GM13976 (cell line): ENCODE data around the gene VAPA.
A peak's percentile ranks its signal among the peaks of the same experiment; 100 is the strongest.

Experiments
- DNase-seq: peaks from one replicate; pipeline ENCODE4 v3.0.0; 2012; ENCODE audit warnings: low spot score
- in situ Hi-C: fragments of 300-500 bp; cut with MboI; formaldehyde crosslinking; loops from one replicate; pipeline ENCODE4 v1.12.0; 2022; ENCODE audit warnings: low sequenced_read_pairs, mixed read lengths, inconsistent platforms; ENCODE audit not compliant: unreplicated experiment
- TF ChIP-seq, protein P1 (sequence below): IDR thresholded peaks from 2 replicates; pipeline ENCODE4 v1.5.1; 2012; ENCODE audit warnings: borderline replicate concordance, mild to moderate bottlenecking; ENCODE audit not compliant: insufficient read depth; ENCODE audit errors: extremely low read depth, missing control alignments, control extremely low read depth

Gene VAPA

DNA sequence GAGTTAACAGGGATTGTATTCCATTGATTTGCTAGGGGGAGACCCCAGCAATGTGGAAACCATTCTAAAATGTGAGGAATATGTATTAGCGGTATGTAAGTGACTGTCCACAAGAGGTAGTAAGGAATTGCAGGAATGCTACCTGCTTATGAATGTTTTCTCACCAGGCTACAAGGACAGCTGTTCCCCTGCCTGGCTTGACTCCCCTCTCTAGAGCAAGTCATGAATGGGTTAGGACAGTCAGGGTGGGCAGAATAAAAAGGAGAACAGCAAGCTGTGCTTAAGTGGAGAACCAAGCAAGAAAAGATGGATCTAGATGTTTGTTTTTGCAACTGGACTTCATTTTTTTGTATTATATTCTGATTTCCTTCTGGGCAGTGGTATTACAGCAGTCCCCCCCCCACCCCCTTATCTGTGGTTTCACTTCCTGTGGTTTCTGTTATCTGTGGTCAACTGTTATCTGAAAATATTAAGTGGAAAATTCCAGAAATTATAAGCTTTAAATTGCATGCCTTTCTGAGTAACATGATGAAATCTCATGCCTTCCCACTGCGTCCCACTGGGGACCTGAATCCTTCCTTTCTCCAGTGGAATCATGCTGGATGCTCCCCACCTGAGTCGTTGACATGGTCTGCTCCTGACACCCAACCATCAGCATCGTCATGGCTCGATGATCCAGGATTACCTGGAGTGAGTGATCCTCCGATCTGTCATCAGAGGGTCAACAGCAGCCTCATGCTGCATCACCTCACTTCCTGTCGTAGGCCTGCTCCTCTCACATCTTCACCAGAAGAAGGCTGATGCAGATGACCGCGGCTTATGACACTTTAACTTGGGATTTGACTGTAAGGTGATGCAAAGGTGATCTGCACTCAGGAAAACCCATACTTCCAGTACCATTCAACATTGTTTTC lies 52.2 kb downstream of the VAPA start:
- TF ChIP-seq, protein P1, sequence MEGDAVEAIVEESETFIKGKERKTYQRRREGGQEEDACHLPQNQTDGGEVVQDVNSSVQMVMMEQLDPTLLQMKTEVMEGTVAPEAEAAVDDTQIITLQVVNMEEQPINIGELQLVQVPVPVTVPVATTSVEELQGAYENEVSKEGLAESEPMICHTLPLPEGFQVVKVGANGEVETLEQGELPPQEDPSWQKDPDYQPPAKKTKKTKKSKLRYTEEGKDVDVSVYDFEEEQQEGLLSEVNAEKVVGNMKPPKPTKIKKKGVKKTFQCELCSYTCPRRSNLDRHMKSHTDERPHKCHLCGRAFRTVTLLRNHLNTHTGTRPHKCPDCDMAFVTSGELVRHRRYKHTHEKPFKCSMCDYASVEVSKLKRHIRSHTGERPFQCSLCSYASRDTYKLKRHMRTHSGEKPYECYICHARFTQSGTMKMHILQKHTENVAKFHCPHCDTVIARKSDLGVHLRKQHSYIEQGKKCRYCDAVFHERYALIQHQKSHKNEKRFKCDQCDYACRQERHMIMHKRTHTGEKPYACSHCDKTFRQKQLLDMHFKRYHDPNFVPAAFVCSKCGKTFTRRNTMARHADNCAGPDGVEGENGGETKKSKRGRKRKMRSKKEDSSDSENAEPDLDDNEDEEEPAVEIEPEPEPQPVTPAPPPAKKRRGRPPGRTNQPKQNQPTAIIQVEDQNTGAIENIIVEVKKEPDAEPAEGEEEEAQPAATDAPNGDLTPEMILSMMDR: no peak
- DNase-seq: no peak
- in situ Hi-C loops: loop anchor here (25.0 kb wide), 1 partner anchor 104 kb away; no protein-coding TSS in a partner anchor

DNA sequence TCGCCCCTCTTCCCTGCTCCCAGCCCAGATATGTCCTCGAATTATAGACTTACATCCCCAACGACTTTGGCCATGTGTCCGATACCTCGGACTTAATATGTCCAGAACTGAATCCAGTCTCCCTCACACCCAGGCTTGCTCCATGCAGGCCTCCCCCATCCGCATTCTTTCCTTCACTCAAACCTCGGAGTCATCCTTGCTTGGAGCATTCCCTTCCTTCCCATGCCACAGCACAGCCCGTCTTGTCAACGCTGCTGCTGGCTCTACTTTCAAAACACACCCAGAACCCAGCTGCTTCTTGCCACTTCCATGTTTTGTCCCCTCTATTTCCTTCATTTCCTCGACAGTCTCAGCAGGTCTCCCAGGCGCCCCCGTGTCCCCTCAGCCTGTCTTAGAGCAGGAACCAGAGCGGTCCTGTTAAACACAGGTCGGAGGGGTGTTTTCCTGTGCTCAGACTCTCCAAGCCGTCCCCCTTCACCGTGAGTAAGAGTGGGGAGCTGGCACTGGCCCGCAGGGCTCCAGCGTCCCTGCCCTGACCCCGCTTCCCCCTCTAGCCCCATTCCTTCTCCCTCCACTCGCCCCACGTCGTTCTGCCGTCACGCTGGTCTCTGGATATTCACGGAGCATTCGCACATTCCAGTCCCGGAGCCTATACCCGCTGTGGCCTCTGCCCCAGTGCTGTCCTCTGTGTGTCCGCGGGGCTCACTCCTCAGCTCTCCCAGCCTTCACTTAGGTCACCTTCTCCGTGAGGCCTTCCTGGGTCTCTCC lies 54.4 kb downstream of the VAPA start:
- TF ChIP-seq, protein P1: no peak
- in situ Hi-C loops: loop anchor here (25.0 kb wide), 1 partner anchor 106 kb away; no protein-coding TSS in a partner anchor
- no peak for DNase-seq

DNA sequence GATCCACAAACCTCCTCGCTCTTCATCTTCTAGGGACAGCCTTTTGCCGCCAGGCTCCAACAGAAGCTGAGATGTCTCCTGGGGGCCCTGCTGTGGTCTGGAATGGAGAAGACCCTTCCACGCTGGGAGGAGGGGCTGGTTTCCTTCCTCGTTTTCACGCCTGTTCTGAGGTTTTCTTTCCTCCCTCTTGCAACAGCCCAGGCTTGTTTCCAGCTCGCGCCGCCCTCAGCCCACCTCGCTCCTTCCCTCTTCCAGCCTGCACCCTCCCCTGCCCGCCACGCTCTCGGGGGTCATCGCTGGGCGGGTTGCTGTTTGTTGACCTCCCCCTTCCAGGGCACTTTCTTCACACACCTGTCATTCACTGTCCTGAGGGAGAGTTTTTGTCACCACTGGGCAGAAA lies 55.4 kb downstream of the VAPA start:
- TF ChIP-seq, protein P1: no peak
- no peak for DNase-seq
- in situ Hi-C loops: loop anchor here (25.0 kb wide), 1 partner anchor 107 kb away; no protein-coding TSS in a partner anchor

DNA sequence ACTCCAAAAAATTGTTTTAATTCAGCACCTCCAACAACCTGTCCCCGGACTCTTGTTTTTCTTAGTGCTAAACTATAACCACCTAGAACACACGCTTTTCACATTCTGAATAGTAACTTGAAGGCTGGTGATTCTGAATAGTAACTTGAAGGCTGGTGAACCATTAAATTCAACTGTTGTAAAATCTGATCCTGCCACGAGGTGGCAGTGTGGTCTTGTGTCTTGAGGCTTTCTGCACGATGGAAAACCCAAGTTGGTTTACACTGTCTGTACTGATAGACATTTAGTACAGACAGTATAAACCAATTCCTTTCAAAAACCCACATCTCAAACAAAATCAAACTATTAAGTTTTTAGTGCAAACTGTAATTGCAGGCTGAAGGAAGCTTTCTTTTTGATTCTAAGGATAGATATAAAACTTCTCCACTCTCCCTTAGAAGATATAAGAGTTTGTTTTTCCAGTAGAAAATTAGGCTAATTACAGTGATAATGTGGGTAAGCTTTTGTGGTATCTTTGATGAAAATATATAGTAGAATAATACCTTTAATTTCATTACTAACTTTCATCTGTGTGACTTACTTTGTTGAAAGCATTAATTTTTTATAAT lies 57.6 kb downstream of the VAPA start:
- in situ Hi-C loops: loop anchor here (5.0 to 25.0 kb wide), 2 partner anchors 109 to 551 kb away; no protein-coding TSS in a partner anchor
- DNase-seq: peak; percentile 78
- TF ChIP-seq, protein P1: peak; percentile 55

DNA sequence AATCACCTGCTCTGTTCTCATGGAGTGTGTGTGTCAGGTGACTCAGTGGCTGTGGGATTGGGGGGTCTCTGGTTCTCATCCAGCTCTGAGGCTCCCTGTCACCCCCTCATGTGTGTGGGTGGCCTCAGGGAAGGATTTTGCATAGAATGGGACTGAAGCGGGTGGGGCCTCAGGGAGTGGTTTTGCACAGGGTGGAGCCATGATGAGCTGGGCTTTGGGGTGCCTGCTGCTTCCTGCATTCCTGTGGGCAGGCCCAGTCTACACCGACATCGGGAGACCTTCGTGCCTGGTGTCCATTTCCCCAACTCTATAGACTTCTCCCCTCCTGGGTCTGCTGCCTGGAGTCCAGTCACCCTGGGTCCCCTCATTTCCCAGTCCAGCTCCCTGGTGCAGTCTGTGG lies 59.7 kb downstream of the VAPA start:
- in situ Hi-C loops: loop anchor here (5.0 to 25.0 kb wide), 2 partner anchors 111 to 549 kb away; no protein-coding TSS in a partner anchor
- DNase-seq: no peak
- TF ChIP-seq, protein P1: no peak
